ENCODE results near the gene DMBT1.

DMBT1 gene

GRCh38 chr10:122669842-122670241, 109.3 kb downstream of the DMBT1 start:
- no peak for DNase-seq (ENCODE audit: low read depth, low spot score)

GRCh38 chr10:122671355-122671754, 110.8 kb downstream of the DMBT1 start:
- DNase-seq (ENCODE audit: low read depth, low spot score), result no peak

GRCh38 chr10:122672655-122673054, 112.1 kb downstream of the DMBT1 start:
- no peak for DNase-seq (ENCODE audit: low read depth, low spot score)

GRCh38 chr10:122673269-122673668, 112.7 kb downstream of the DMBT1 start:
- DNase-seq (ENCODE audit: low read depth, low spot score), result no peak

GRCh38 chr10:122673731-122674130, 113.2 kb downstream of the DMBT1 start:
- DNase-seq (ENCODE audit: low read depth, low spot score), result no peak

- DNase-seq (ENCODE audit: low read depth, low spot score), result no peak
Observed at GRCh38 chr10:122674781-122675180, 114.2 kb downstream of the DMBT1 start.

- no peak for DNase-seq (ENCODE audit: low read depth, low spot score)
Observed at GRCh38 chr10:122675278-122675677, 114.7 kb downstream of the DMBT1 start.

GRCh38 chr10:122678266-122678665, 117.7 kb downstream of the DMBT1 start:
- DNase-seq (ENCODE audit: low read depth, low spot score), result no peak

GRCh38 chr10:122682522-122682921, 122.0 kb downstream of the DMBT1 start:
- no peak for DNase-seq (ENCODE audit: low read depth, low spot score)

- no peak for DNase-seq (ENCODE audit: low read depth, low spot score)
Observed at GRCh38 chr10:122688293-122688989, 127.9 kb downstream of the DMBT1 start.

GRCh38 chr10:122689146-122689820, 128.7 kb downstream of the DMBT1 start:
- no peak for DNase-seq (ENCODE audit: low read depth, low spot score)

GRCh38 chr10:122692744-122693143, 132.2 kb downstream of the DMBT1 start:
- DNase-seq (ENCODE audit: low read depth, low spot score), result no peak

Data from brain pericyte (primary cell).